Fibroblast of the conjunctiva (primary cell): ENCODE results near the gene ADCY10.
"Not testable (repeated sequence)": the region's sequence is repeated elsewhere in the genome, so short reads cannot be mapped to it uniquely, and the experiment has no call there.

Source experiments
- DNase-seq: peaks from one replicate; pipeline ENCODE4 v3.0.0-alpha.2; 2010; ENCODE audit warnings: low read depth

The ADCY10 gene

GRCh38 chr1:167806235-167806634 lies 107.7 kb downstream of the ADCY10 start:
- not testable (repeated sequence) for DNase-seq

DNA sequence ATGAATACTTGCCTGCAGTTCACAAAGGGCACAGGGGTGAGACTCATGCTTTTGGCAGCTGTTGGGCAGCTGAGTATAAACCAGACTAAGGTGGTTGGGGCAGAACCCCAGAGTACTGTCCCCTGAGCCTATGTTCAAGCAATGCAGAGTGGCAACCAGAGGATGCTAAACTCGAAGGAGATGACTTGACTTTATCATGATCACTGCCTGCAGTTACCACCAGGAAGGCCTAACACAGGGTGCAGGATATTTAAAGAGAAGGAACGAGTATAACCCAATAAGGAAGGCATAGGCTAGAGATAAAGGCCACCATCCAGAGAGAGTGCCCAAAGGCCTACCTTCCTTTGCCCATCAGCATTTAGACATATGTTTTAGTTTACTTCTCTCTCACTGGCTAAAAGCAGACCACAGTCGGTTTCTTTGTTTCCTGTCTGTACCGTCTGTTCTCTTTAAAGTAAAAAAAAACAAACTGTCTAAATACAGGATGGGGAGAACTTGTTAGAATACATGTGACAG lies 108.8 kb downstream of the ADCY10 start:
- DNase-seq = no peak

DNA sequence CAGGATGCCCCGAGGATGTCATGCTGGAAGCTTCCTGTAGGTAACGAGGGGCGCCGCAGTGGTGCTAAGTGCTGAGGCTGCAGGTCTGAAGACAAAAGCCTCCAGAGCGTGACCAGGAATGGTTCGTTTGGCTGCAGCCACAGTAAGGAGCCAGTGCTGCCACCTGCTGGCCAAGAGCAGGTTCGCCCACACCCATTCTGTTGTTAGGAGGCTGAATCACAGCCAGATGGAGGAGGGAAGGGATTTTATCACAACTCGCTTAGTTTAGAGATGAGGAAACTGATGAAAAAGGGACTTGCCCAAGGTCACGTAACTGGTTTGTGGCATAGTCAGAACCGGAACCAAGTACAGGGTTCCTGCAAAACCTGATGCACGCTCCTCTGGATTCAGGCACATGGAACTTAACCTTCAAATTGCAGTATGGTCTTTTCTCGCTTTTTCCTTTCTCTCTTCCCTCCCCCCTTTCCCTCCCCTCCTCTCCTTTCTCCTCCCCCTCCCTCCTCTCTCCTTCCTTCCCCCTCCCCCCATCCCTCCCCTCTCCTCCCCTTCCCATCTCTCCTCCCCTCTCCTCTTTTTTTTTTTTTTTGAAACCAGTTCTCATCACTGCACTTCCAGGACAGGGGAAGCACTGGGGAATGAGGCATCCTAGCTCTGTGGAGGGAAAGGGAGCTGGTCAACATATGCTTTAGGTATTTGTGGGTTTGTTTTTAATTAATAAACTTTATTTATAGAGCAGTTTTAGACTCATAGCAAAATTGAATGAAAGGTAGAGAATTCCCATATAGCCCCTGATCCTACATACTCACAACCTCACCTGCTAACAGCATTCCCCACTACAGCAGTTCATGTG lies 110.4 kb downstream of the ADCY10 start:
- peak; percentile 92 for DNase-seq

- DNase-seq = no peak
Measured at GRCh38 chr1:167802235-167802634, 111.7 kb downstream of the ADCY10 start.

DNA sequence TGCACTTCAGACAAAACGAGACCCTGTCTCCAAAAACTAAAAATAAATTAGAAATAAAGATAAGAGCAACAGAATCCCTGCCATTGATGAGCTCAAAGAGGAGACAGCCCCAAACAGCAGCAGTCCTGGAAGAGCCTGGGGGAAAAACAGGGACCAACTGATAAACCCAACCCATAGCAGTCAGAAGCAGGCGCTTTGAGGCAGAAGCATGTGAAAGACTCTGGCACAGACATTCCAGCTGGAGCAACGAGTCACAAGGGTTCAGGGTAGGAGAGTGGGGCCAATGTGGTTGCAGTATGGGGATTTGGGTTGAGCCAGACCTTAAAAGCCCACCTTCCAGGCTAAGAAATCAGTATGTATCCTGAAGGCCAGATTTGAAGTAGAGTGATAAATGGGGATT lies 113.7 kb downstream of the ADCY10 start:
- no peak for DNase-seq

- no peak for DNase-seq
Measured at GRCh38 chr1:167799747-167800146, 114.2 kb downstream of the ADCY10 start.

- no peak for DNase-seq
Measured at GRCh38 chr1:167798952-167799351, 115.0 kb downstream of the ADCY10 start.

- DNase-seq = peak; percentile 98
Measured at GRCh38 chr1:167797015-167797414, 116.9 kb downstream of the ADCY10 start.

DNA sequence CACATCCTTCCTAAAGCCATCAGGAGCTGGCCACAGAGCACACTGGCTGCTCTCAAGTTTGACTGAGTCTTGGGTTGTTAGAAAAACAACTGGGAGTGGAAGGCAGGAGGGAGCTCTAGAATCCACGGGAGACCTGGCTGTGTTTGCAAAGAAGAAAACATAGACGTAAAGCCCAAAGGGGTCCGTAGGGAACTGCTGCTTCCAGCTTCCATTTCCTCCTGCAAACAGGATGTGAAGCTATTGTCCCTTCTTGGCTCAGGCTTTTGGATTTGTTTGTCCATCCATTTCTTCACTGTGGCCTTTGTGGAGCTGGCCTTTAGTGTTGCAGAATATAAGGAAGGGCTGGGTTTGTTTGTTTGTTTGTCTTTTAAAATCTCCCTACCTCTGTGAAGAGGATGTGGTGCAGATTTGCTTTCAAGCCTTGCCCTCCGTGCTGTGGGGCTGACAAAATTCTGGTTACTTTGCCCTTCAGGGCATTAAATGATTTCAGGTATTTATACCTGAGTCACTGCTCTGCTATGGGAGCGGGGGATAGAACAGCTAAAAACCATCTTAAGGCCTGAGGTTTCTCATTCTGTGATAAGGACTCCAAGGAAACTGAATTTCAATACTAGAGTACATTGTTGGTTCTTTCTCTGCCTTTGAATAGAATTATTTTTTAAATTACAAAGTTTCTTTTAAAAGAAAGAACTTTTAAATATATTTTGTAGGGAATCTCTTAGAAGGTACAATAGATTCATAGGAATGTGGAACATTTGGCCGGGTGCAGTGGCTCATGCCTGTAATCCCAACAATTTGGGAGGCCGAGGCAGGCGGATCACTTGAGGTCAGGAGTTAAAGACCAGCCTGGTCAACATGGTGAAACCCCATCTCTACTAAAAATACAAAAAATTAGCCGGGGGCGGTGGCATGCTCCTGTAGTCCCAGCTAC lies 117.9 kb downstream of the ADCY10 start:
- DNase-seq = no peak

GRCh38 chr1:167794043-167794442 lies 119.9 kb downstream of the ADCY10 start:
- no peak for DNase-seq

- no peak for DNase-seq
Measured at GRCh38 chr1:167792188-167792565, 121.8 kb downstream of the ADCY10 start.

GRCh38 chr1:167791281-167792187 lies 122.4 kb downstream of the ADCY10 start:
- DNase-seq = peak; percentile 87

DNA sequence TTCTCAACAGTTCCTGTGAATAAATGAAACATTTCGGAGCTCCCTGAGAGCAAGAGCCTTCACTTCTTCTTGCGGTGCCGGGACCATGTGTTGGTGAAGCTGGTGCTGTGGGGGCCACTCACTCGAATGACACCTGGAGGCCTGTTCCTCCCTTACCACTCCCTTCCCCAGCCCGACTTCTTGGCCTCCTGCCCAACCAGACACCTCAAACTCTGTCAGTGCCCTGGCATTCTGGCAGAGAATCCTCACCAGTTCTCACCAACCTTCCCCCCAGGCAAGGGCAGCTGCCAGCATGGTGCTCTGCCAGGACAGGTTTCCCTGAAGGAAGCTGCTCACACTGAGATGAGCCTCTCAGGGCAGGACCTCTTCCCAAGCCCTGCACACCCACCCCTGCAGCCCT lies 123.8 kb downstream of the ADCY10 start:
- DNase-seq = no peak

GRCh38 chr1:167789501-167789900 lies 124.4 kb downstream of the ADCY10 start:
- no peak for DNase-seq

DNA sequence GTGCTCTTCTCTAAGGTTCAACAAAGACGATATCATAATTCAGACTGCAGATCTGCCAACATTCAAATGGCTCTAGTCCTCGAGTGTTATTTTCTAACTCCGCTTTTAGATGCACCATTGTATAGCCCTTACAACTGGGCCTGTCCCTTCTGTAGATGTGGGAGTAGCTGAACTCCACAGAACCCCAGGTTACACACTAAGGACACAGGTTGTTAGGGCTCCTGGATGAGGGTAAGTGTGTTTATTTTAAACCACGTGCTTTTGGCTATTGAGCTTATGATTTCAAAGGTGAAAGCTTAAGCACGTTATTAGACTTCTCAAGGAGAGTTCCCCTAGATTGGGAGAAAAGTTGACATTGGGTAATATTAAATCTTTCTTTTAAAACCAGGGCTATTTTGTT lies 127.4 kb downstream of the ADCY10 start:
- DNase-seq = no peak

- no peak for DNase-seq
Measured at GRCh38 chr1:167784876-167785550, 128.9 kb downstream of the ADCY10 start.

DNA sequence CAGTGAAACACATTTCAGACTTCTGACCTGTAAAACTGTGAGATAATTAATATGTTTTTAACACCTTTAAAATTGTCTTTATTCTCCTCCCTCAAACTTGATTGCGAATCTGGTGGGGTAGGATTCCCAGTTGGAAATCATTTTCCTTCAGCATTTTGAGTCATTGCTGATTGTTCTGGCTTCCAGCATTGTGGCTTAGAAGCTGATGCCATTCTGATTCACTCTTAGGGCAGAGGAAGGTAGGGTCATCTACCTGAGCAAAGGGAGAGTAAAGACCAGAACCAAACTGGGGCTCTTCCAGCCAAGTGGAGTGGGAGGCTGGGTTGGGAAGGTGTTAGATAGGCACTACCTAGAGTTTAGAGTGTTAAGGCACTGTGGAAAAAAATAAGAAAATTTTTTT lies 131.0 kb downstream of the ADCY10 start:
- no peak for DNase-seq

DNA sequence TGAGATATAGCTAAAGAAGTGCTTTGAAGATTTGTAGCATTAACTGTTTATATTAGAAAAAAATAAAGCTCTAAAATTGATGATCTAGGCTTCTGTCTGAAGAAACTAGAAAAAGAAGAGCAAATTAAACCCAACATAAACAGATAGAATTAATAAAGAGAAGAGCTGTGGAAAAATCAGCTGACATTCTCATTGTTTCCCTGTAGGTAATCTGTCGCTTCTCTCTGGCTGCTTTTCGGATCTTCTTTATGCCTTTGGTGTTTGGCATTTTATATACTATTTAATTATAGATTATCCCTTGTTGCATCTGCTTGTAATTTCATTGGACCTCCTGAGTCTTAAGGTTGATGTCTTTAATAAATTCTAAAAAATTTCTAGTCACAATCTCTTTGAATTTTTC lies 132.4 kb downstream of the ADCY10 start:
- DNase-seq = no peak

GRCh38 chr1:167777269-167777650 lies 136.7 kb downstream of the ADCY10 start:
- DNase-seq = no peak

GRCh38 chr1:167776616-167777268 lies 137.2 kb downstream of the ADCY10 start:
- no peak for DNase-seq

- DNase-seq = no peak
Measured at GRCh38 chr1:167776151-167776550, 137.8 kb downstream of the ADCY10 start.
